ENCODE results near the gene TRPV4.
"Not testable (repeated sequence)": the region's sequence is repeated elsewhere in the genome, so short reads cannot be mapped to it uniquely, and the experiment has no call there.

The TRPV4 gene

DNA sequence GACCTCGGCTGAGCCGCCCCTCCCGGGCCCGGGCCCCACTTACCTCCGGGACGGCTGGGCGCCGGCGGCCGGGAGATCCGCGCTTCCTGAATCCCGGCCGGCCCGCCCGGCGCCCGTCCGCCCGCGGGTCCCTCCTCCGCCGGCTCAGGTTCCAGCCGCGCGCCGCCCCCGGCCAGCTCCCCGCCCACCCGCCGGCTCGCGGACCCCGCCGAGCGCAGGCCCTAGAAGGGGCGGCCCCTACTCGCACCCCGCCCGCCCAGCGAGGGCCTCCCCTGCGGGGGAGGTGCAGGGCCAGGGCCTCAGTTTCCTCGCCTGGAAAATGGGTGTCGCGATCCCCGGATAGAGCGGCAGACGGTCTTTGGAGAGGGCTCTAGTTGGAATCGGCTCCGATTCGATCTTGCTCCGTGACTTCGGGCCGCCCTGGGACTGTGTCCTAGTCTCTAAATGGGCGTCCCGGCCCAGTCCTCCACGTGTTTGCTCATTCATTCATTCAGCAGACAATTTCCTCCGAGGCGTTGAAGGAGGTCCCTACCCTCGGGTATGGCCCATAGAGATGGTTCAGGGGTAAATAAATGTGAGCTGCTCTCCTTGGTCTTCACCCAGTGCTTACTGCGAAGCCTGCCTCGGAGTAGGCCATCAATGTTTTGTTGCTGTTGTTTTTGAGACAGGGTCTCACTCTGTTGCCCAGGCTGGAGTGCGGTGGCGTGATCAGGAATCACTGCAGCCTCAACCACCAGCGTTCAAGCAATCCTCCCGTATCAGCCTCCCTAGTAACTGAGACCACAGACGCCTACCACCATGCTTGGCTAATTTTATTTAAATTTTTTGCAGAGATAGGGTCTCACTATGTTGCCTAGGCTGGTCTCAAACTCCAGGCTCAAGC, at the start of gene TRPV4:
Gene TRPV4, minus strand, starts transcription at position 92 of the 883 bp plus-strand sequence. CDS start 18,602 bp downstream, outside the sequence.
- DNase-seq = no peak

DNA sequence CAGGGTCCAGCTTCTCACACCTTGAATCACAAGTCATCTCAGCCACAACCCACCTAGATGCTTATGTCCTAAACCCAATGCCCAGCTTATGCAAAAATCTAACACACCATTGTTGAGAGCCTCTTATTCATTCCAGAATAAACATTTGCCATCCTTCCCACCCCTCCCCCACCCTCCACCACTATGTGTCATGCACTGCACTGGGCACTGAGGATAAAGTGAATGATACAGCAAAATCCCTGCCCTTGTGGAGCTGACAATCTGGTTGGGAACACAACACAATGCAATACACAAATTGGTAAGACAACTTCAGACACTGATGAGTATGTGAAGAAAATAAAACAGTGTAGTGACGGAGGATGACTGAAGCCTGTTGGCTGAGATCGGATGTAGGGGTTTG, 48.6 kb upstream of the TRPV4 start:
- DNase-seq = no peak

DNA sequence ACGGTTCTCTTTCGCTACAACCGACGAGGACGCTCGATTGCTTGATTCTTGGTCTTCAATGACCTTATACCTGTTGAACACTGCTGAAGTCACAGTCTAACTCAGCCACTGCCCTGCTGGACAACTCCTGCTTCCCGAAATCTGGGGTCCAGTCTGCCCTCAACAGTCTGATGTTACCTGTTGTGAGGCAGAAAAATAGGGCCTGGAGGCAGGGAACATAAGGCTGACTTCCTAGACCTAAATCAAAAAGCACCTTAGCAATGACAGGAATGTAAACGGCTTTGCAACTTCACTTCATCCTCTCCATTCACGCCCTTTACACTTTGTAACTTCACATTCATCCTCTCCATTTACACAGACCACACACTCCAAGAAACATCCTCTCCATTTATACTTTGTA, 47.7 kb upstream of the TRPV4 start:
- DNase-seq = no peak

DNA sequence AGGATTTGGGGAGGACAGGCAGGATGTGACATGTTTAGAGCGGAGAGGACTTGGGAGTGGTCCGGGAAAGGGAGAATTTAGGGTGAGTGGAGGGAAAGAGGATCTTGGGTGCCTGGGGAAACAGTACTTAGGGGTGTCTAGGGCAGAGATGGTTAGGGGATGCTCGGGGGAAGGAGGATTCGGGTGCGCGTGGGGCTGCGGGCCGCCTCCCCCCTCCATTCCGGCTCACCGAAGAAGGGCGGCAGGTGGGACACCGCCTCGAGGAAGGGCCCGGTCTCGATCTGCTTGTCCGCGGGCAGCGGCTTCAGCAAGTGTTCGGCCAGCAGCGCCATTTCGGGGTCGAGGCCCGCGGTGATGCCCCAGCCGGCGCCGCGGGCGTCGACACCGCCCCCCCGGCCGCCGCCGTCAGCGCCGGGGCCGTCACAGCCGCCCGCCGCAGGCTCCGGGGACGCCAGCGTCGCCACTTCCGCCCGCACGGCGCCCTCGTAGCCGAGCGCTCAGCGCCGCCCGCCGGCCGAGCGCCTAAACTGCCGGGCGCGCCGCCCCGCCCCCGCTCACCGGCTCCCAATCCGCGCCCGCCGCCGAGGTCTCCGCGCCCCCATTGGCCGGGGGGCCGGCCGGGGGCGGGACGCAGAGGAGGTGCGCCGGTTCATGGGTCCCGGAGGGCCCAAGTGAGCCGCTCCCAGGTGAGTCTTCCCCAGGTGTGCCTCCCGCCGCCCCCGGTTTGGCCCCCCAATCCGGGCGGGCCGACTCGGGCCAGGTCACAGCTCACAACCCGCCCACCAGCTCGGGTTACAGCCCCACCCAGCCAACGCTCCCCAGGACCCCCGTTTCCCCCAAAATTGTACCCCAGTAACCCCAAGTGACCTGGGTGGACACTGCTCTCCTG, 47.1 kb upstream of the TRPV4 start, which contains the start of gene GLTP:
Gene GLTP, minus strand, starts transcription at position 499 of the 889 bp plus-strand sequence. Its CDS starts 167 bp downstream, at position 332.
- DNase-seq = peak; percentile 71 to 91

DNA sequence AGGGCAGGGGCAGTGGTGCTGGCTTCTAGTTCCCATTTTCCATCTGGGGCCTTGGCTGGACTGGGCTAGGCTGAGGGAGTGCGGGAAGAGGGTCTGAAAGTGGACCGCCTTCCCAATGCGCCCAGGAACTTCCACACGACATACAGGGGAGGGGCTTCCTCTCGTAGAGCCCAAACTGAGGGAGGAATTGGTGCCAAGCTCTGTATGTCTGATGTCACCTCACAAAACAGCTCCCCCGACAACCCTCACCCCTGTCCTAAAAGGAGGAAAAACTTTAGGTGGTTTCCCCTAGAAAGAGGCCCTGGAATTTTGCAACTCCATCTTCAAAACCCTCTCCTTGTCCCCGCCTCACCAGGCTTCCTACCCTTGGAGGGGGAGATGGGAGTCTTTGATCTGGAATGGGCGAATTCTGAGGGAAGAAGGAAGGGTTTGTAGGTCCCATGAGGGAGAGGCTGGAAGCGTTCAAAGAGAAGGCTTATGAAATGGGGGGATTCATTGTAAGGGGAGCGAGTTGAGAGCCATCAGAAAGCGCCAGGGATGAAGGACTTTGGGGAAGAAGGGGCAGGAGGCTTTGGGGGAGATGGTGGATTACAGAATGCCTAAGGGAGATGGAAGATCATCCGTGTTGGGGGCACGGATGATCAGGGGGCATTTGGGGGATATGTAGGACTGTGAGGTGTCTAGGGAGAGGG, 46.3 kb upstream of the TRPV4 start:
- no peak for DNase-seq

DNA sequence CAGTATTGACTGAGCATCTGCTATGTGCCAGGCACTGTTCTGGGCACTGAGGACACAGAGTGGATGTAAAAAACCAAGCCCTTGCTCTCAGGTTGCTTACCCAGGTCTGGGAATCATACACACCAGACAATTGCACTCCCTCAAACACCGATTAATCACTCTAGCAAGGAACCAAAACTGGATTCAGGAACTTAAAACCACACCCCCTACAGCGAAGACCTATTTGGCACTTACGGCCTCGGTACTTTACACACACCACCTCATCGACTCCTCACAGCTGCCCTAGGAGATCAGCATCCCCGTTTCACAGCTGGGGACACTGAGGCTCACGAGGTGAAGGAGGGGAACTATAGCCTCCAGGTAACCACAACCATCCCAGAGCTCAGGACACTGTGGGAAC, 45.6 kb upstream of the TRPV4 start:
- DNase-seq = no peak

DNA sequence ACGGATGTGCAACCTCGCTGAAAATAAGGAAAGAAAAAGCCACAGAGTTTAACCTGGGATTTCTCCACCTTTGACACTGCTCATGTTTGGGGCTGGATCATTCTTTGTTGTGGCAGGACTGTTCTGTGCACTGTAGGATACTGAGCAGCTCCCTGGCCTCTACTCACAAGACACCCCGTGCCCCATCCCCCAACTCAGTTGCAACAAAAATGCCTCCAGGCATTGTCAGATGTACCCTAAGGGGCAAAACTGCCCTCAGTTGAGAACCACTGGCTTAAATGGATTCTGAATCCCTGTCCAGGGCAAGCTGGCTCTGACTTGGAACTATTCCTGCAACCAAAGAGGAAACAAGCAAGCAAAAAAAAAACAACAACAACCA, 45.0 kb upstream of the TRPV4 start:
- DNase-seq = no peak

DNA sequence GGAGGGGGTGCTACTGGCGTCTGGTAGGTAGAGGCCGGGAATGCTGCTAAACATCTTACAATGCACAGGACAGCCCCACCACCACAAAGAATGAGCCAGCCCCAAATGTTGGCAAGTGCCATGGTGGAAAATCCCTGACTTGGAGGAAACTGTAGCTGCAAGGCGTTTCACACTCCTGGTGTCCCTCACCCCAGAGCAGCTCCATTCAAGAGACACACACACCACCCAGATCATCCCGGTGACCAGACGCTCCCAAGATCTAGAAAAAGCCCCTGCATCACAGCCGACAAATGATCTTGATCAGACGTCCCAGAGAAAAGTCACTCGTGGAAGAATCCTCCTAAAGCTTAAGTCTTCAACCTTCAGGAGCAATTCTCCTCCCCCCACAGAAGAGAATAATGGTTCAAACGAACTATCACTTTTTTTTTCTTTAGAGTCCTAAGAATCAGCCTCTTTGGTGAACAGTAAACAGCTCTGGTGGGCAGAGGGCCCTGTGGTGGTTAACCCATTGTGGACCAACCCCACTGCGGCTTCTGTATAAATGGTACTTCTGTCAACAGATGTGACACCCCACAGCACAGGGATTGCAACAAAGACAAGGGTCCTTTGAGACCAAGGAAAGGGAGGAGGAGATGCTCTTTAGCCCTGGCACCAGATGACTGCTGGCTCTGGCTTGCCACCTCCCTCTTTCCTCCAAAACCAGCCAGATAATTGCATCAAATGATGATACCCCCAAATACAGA, 44.5 kb upstream of the TRPV4 start:
- no peak for DNase-seq

DNA sequence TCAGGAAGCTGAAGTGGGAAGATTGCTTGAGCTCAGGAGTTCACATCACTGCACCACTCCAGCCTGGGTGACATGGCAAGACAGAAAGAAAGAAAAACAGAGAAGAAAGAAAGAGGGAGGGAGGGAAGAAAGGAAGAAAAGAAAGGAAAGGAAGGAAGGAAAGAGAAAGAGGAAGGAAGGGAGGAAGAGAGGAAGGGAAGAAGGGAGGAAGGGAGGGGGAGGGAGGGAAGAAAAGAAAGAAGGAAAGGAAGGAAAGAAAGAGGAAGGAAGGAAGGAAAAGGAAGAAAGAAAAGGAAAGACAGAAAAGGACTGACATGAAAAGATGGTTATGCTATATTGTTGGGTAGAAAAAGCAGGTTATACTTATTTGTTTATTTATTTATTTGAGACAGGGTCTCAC, 43.2 kb upstream of the TRPV4 start:
- no peak for DNase-seq

DNA sequence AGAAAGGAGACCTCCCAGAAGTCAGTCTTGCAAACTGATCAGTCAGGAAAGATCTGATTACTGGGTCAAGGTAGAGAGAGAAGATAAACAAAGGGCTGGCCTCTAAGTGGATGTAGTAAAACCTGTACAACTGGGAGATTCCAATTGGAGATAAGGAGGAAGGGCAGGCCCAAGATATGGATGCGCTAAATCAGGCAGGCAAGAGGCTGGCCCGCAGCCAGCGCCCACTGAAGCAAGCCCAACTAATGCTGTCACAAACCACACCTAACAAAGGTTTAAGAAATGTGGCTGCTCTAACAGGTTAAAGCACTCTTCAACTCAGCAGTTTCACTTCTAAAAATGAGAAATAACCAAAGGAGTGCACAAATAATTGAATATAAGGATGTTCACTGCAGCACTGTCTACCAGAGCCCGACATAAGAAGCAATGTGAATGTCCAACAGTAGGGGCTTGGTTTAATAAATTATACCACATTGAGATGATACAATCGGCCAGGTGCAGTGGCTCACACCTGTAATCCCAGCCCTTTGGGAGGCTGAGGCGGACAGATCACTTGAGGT, 42.5 kb upstream of the TRPV4 start:
- DNase-seq = no peak

DNA sequence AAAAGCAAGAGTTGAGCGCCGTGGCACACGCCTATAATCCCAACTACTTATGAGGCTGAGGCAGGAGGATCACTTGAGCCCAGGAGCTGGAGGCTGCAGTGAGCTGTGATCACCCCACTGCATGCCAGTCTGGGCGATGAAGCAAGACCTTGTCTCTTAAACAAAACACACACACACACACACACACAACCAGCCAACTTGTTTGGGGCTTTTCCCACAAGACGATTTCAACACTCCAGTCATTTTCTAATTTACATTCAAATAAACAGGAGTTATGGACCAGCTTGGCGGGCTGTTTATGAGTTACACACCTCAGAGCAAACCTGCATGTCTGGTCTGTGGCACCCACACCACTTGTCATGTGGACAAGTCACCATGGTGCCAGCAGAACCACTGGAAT, 40.5 kb upstream of the TRPV4 start:
- no peak for DNase-seq

DNA sequence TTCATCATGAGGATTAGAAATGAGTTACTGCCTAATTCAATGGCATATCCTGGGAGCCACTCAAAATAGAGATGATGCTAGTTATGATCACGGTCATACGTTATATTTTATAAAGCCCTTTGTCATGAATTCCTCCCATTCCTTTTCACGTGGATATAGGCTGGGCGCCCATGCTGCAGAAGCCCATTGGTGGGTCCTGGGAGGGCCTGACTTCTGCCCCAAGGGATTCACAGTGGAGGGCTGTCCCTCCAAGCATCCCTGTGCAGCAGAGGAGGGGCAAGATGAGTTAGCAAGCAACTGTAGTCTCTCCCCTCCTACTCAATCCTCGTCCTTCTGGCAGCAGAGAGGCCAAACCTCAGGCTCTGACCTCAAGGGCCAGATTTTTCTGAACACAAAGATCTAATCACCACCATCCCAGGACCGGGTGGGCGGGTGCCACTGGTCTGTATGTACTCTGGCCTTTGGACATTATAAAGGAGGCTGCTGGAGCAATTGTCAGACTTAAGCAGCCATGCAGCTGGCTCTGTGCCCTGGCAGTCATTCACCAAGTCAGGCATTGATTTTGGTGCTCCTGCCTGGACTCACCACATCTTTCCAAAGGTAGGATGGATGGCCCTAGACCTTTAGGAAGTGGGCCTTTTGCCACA, 38.6 kb upstream of the TRPV4 start:
- DNase-seq = no peak

DNA sequence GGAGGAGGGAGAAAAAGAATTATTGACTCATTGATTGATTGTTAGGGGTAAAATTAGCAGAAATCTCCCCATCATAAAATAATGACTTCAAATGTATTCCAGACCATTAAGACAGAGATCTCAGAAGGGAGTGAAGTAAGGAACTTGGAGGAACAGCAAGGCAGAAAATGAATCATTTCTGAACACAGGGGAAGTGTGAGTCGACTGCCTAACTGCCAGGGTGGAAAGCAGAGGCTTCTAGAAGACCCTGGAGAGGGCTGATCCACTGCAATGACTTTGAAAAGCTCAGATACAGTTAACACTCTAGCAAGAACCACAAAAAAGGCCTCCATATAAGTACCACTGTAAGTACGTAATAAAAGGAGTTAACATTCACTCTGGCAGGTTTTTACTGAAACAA, 37.5 kb upstream of the TRPV4 start:
- no peak for DNase-seq

DNA sequence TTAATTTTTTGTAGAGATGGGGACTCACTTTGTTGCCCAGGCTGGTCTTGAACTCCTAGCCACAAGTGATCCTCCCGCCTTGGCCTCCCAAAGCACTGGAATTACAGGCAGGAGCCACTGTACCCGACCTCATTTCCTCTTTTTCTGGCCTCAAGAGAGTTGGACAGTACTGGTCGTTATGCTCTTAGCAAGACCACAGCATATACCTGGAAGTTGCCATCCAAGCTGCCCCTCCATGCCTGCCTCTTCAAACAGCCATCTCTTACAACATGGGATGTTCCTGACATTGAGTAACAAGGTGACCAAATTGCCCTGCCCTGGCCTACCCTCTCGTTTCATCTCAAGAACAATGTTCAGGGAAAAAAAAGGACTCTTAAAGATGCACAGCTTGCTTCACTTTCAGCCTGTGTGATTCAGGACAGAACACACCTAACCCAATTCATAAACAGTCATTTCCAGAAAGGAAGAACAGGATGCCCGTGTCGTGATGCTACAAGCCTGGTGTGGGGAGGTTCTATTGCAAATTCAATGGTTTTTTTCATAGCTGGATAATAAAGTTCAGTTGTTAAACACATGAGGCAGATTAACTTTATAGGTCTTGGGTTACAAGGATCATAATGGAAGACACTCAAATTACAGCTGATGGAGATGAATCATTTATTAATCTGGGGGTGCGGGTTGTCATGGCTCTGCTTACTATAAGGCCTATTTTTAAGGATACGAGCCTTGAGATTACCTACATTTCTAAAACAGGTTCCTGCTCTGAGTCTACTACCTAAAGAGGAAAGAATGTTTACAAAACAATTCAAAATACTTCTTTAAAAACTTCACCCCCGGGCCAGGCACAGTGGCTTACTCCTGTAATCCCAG, 35.2 kb upstream of the TRPV4 start:
- no peak for DNase-seq

DNA sequence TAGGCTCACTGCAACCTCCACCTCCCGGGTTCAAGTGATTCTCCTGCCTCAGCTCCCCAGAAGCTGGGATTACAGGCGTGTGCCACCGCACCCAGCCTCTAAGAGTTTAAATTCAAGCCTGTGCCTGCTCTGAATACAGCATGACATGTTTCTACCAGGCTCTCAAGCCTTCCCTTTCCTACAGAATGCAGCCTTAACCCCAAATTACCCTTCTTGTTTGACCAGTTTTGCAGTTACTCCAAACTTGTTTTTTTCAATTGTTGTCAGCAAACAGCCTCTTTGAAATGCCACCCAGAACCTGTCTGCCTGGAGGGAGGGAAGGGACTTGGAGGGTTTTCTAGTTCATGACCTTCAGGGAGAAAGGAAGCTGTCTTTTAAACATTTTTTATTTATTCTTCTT, 31.7 kb upstream of the TRPV4 start:
- DNase-seq = no peak

DNA sequence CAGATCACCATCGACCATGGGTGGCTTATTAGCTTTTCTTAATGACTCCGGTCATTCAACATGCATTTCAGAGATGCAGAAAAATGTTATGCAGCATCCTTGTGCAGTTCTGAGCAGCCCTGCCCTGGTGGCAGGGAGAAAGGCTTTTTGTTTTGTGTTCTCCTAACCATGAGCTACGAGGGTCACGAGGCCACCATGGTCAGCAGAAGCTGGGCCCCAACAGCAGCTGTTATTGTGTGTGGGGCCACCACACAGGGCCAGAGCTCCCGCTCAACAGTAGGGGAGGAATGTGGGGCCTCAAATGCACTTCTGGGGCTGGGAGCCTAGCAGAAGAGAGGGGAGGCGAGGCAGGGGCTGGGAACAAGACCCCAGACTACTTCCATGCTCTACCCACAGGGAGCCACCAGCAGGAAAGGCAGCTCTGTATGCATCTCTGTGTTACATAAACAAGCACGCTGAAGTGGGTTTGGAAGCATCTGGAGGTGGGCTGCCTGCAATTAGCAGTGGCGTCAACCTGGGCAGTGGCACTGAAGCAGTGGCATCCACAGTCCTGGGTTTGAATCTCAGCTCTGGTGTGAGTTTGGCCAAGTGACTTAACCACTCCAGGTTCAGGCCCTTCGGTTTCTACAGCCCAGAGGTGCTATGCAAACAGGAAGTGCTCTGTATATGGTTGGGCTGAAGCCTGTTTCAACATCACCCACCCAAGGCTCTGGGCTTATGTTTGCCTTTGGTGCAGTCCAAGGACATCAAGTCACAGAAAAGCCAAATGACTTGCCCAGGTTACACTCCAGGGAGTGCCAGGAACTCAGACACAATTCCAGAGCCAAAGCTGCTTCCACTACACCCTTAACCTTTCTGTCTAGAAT, 30.9 kb upstream of the TRPV4 start:
- DNase-seq = no peak

DNA sequence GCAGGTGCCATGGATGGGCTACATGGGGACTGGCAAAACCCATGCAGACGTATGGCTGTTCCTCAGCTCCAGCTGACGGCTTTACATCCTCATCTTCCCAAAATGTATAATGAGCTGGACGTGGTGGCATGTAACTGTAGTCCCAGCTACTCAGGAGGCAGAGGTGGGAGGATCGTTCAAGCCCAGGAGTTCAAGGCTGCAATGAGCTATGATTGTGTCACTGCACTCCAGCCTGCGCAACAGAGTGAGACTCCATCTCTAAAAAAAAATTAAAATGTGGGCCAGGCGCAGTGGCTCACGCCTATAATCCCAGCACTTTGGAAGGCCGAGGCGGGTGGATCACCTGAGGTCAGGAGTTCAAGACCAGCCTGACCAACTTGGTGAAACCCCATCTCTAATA, 29.3 kb upstream of the TRPV4 start:
- DNase-seq = not testable (repeated sequence)

DNA sequence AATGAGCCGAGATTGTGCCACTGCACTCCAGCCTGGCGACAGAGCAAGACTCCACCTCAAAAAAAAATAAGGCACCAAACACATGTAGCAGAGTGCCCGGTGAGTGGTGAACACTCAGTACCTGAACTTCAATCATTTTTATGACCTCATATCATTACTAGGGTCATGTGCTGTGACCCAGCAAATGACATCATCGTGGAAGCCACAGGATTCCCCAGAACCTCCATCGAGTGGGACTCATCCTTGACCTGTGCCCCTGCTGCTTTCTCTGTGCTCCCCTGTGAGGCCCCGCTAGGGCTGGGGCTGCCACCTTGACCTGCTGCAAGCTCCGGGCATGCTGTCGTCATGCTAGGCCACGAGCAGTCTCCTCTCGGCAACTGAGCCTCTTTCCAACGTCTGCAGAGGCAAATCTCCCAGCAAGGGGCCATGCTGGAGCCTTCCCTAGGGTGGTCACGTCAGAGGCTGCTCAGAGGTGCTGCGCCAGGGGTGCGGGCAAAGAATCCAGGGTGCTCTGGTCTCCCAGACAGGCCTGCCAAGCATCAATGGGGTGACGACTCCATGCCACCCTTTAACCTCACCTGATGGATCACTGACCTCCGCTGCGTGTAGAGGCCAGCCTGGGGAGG, 28.6 kb upstream of the TRPV4 start:
- DNase-seq = no peak

DNA sequence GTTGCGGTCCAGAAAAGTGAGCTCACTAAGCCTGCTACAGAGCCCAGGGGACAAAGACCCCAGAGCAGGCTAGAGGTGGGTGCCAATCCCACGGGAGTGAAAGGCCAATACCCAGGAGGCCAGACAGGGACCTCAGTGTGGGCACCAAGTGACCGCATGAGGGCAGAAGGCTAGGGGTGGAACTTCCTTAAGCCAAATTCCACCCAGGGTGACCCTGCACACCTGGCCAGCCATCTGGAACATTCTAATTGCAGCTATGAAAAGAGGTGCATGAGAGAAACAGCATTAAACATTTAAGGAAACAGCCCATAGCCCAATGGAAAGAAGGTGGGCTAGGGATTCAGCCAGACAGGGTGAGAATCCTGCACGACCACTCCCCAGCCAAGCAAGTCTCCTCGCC, 27.8 kb upstream of the TRPV4 start:
- no peak for DNase-seq

All from NCI-H1930 (cell line).